HepG2 (cell line): ENCODE results near the gene PTPN22. TPM values are rescaled to one million over a fixed set of nuclear protein-coding genes. Genes with fewer than 3 reads are reported as not detected.

Experiments used
- ATAC-seq: fragments of 200-7000 bp; cut with Tn5 transposase; 3 replicates; pipeline ENCODE4 v1.9.1; 2020; ENCODE audit warnings: mild to moderate bottlenecking, moderate library complexity
- BruUV-seq: library from RNA; stranded (reverse); fragments of 400-500 nt; replicated peaks from 2 replicates; lab custom pipeline; 2021; lab: Mats Ljungman, UMichigan
- CTCF ChIA-PET: fragments of 300-600 bp; formaldehyde crosslinking; extraction: SDS; loops from one replicate; lab custom pipeline; 2021; ENCODE audit warnings: low total read pairs, inconsistent platforms, low intra/inter-chr PET ratio; lab: Yijun Ruan, JAX
- POLR2A ChIA-PET: fragments of 350-600 bp; sonication (Branson Sonifier 250); formaldehyde crosslinking; loops from one replicate; lab custom pipeline; 2020; ENCODE audit warnings: antibody characterized with exemption, inconsistent platforms; lab: Yijun Ruan, JAX
- DNase-seq: peaks from one replicate; pipeline ENCODE4 v3.0.0-alpha.2; 2015; ENCODE audit warnings: low spot score
- FAIRE-seq: peaks from 3 replicates; lab custom pipeline; 2011; peaks lifted over from hg19 to GRCh38; lab: Jason Lieb, UNC
- H2AFZ ChIP-seq: one replicate; pipeline ENCODE4 v1.6.1; 2011; ENCODE audit warnings: low read length, inconsistent platforms
- H3K27ac ChIP-seq: fragments of 300-600 bp; 3 replicates; pipeline ENCODE4 v1.8.0; 2011; ENCODE audit warnings: mixed run types, mild to moderate bottlenecking, mixed read lengths, low read length, inconsistent platforms; ENCODE audit not compliant: insufficient read depth; ENCODE audit errors: extremely low read length
- H3K27me3 ChIP-seq, 2 experiments: fragments of 200-600 bp in 1 of 2; 2 replicates in 1 of 2; 3 replicates in 1 of 2; pipeline versions ENCODE4 v1.6.0 to v1.8.0; 2011; ENCODE audit warnings: low read length in 2 of 2, mild to moderate bottlenecking in 2 of 2, moderate library complexity in 2 of 2, inconsistent platforms in 1 of 2; ENCODE audit not compliant: insufficient read depth in 2 of 2, control insufficient read depth in 1 of 2
- H3K36me3 ChIP-seq, 2 experiments: fragments of 200-600 bp in 1 of 2; replicated peaks in 1 of 2; 2 replicates in 1 of 2; 3 replicates in 1 of 2; pipeline versions ENCODE4 v1.5.1 to v1.8.0; 2011; ENCODE audit warnings: low read length in 2 of 2, inconsistent platforms in 1 of 2; ENCODE audit not compliant: insufficient read depth in 2 of 2, control insufficient read depth in 1 of 2
- H3K4me1 ChIP-seq: 2 replicates; pipeline ENCODE4 v1.5.1; 2012; ENCODE audit warnings: low read length, inconsistent platforms; ENCODE audit not compliant: insufficient read depth
- H3K4me2 ChIP-seq: 2 replicates; pipeline ENCODE4 v1.6.0; 2011; ENCODE audit warnings: low read depth, low read length, inconsistent platforms
- H3K4me3 ChIP-seq, 3 experiments: fragments of 200-600 bp in 1 of 3; sonication (generic), shearing (Covaris generic) in 1 of 3; replicated peaks in 1 of 3; 2 replicates each; pipeline ENCODE4 v1.5.1; 2011 to 2016; ENCODE audit warnings: low read length in 3 of 3, inconsistent platforms in 2 of 3, low read depth in 2 of 3, mild to moderate bottlenecking in 2 of 3, control low read depth in 1 of 3, mixed read lengths in 1 of 3; ENCODE audit not compliant: insufficient read depth in 1 of 3
- H3K79me2 ChIP-seq: one replicate; pipeline ENCODE4 v1.6.1; 2011; ENCODE audit warnings: low read length, inconsistent platforms; ENCODE audit not compliant: insufficient read depth
- H3K9ac ChIP-seq: 2 replicates; pipeline ENCODE4 v1.6.0; 2011; ENCODE audit warnings: mild to moderate bottlenecking, low read depth, low read length, inconsistent platforms; ENCODE audit not compliant: insufficient read depth
- H3K9me3 ChIP-seq: 2 replicates; pipeline ENCODE4 v1.5.1; 2012; ENCODE audit warnings: mild to moderate bottlenecking, low read length
- H4K20me1 ChIP-seq: 2 replicates; pipeline ENCODE4 v1.6.0; 2011; ENCODE audit warnings: inconsistent platforms, mild to moderate bottlenecking, low read length, moderate library complexity; ENCODE audit not compliant: insufficient read depth
- CREB1 ChIP-seq, 2 experiments: fragments of 450-650 bp in 1 of 2; IDR thresholded peaks; 2 replicates each; pipeline ENCODE4 v1.6.1; 2016 to 2017; ENCODE audit warnings: control low read depth in 1 of 2, mild to moderate bottlenecking in 1 of 2, missing compliant biosample characterization in 1 of 2, missing genetic modification characterization in 1 of 2
- IRF2 ChIP-seq: IDR thresholded peaks from 2 replicates; pipeline ENCODE4 v1.6.1; 2018; ENCODE audit warnings: missing genetic modification reagents, missing compliant biosample characterization
- MAZ ChIP-seq, 2 experiments: sonication (generic) in 1 of 2; formaldehyde crosslinking in 1 of 2; IDR thresholded peaks; 2 replicates each; pipeline versions ENCODE4 v1.5.0 to v1.6.1; 2012 to 2020; ENCODE audit warnings: low read depth in 2 of 2, mild to moderate bottlenecking in 2 of 2, borderline replicate concordance in 1 of 2, improper control_type of control experiment in 1 of 2, low read length in 1 of 2, missing genetic modification reagents in 1 of 2, moderate library complexity in 1 of 2
- MLLT10 ChIP-seq: sonication (generic); formaldehyde crosslinking; IDR thresholded peaks from 2 replicates; pipeline ENCODE4 v1.4.0; 2020; ENCODE audit warnings: missing genetic modification reagents
- PAX8 ChIP-seq: sonication (generic); formaldehyde crosslinking; IDR thresholded peaks from 2 replicates; pipeline ENCODE4 v1.8.0; 2022; ENCODE audit warnings: mild to moderate bottlenecking, missing genetic modification reagents, borderline replicate concordance
- PRPF4 ChIP-seq: fragments of 200-400 bp; formaldehyde crosslinking; IDR thresholded peaks from 2 replicates; pipeline ENCODE4 v1.6.1; 2016; ENCODE audit warnings: low read length, low read depth; ENCODE audit not compliant: poor library complexity, severe bottlenecking
- RCOR2 ChIP-seq: IDR thresholded peaks from 2 replicates; pipeline ENCODE4 v1.6.1; 2016; ENCODE audit warnings: missing biosample characterization, missing genetic modification reagents
- ZFP36L2 ChIP-seq: sonication (generic); formaldehyde crosslinking; IDR thresholded peaks from 2 replicates; pipeline ENCODE4 v1.4.0; 2020; ENCODE audit warnings: missing genetic modification reagents
- ZNF274 ChIP-seq: sonication (generic); formaldehyde crosslinking; IDR thresholded peaks from 2 replicates; pipeline ENCODE4 v1.5.1; 2020; ENCODE audit warnings: mild to moderate bottlenecking, missing genetic modification reagents
- ZNF790 ChIP-seq: sonication (generic); formaldehyde crosslinking; IDR thresholded peaks from 2 replicates; pipeline ENCODE4 v1.8.0; 2022; ENCODE audit warnings: missing genetic modification reagents, mild to moderate bottlenecking, borderline replicate concordance
- WGBS: methylation state at CpG from one replicate; pipeline ENCODE4 v1.1.6; 2017; ENCODE audit warnings: low lambda C conversion rate; 5-methylcytosine and 5-hydroxymethylcytosine counted together
- in situ Hi-C: cut with HindIII; loops from 2 replicates; pipeline ENCODE4 v1.10.0; 2017; ENCODE audit warnings: low pct_unique_long_range_greater_than_20kb; ENCODE audit not compliant: extremely low pct_ligation_motif_present
- intact Hi-C: fragments of 100-400 bp; cut with micrococcal nuclease; formaldehyde crosslinking; loops from one replicate; pipeline ENCODE4 v1.10.0; 2022; ENCODE audit not compliant: unreplicated experiment
- polyA plus RNA-seq, 8 experiments: library from polyadenylated mRNA; depleted of rRNA in 3 of 8; stranded (reverse) in 7 of 8; unstranded in 1 of 8; fragments of >200 nt; fragmentation: Illumina TruSeq in 4 of 8; extraction: Trizol in 4 of 8; gene quantifications; 2 replicates each; pipeline versions ENCODE4 v1.2.1 to v1.2.3, GENCODE V29; 2011 to 2016; ENCODE audit warnings: low read depth in 4 of 8, missing spikeins in 1 of 8, mixed read lengths in 1 of 8; ENCODE audit not compliant: insufficient read depth in 1 of 8
- total RNA-seq, 5 experiments: library from RNA; depleted of rRNA; stranded (reverse); fragments of >200 nt; fragmentation: Illumina TruSeq; extraction: Trizol; gene quantifications; 2 replicates each; pipeline ENCODE4 v1.2.3, GENCODE V29; 2016; ENCODE audit warnings: low read depth in 1 of 5
- TF ChIP-seq, protein P1 (sequence below): IDR thresholded peaks from 2 replicates; pipeline ENCODE4 v1.6.1; 2016; ENCODE audit warnings: control low read depth
- TF ChIP-seq, protein P2 (sequence below): IDR thresholded peaks from 2 replicates; pipeline ENCODE4 v1.6.1; 2016; ENCODE audit warnings: low read depth, borderline replicate concordance

PTPN22 gene
- total and polyA plus RNA-seq, 2 of the 13 experiments (the other 11 are each of a cell fraction or from before 2014, with no cell fraction given): not detected

GRCh38 chr1:113782406-113782805, 89.1 kb downstream of the PTPN22 start:
- ATAC-seq (no peak), FAIRE-seq (no peak), DNase-seq (no peak)
- 0 out of 5 replicates have a peak, but pooled peaks cover 0 to 4% of the 10 kb centered on the region in 2 experiments for H3K36me3 ChIP-seq
- H3K27me3 ChIP-seq: no peaks in the 10 kb centered on the region
- H3K27ac ChIP-seq: no peak overlapping the region
- in situ Hi-C loops: no loop called here
- ChIA-PET POLR2A (no interaction called here), CTCF (no interaction called here)
- 85% methylated on average over 2 of the region's 2 CpGs for WGBS
- H3K4me3 ChIP-seq: no peak overlapping the region
- H3K4me1 ChIP-seq: peaks cover 22% of the 10 kb centered on the region
- no peak overlapping the region for H2AFZ ChIP-seq
- peaks cover 4% of the 10 kb centered on the region; the same call in 1 of the 2 replicates for H4K20me1 ChIP-seq
- no peaks in the 10 kb centered on the region for H3K9me3 ChIP-seq
- intact Hi-C loops: no loop called here
- H3K79me2 ChIP-seq: peaks cover 62% of the 10 kb centered on the region
- BruUV-seq: no TSS peak
- no peak overlapping the region for H3K9ac ChIP-seq
- TF ChIP-seq IRF2 (CRISPR knock-in tag) (no peak), MLLT10 (no peak)
- TF ChIP-seq, protein P1, sequence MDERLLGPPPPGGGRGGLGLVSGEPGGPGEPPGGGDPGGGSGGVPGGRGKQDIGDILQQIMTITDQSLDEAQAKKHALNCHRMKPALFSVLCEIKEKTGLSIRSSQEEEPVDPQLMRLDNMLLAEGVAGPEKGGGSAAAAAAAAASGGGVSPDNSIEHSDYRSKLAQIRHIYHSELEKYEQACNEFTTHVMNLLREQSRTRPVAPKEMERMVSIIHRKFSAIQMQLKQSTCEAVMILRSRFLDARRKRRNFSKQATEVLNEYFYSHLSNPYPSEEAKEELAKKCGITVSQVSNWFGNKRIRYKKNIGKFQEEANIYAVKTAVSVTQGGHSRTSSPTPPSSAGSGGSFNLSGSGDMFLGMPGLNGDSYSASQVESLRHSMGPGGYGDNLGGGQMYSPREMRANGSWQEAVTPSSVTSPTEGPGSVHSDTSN (CRISPR knock-in tag): no peak
- H3K4me2 ChIP-seq: no peak overlapping the region

GRCh38 chr1:113780374-113781146, 91.0 kb downstream of the PTPN22 start:
- TF ChIP-seq ZNF790 (CRISPR knock-in tag) (no peak), CREB1 (IDR thresholded peaks at IDR 0.05) (no peak), CREB1 (CRISPR knock-in tag; IDR thresholded peaks at IDR 0.05) (no peak), PRPF4 (no peak), ZNF274 (CRISPR knock-in tag) (no peak), MAZ (IDR thresholded peaks at IDR 0.05; ENCODE audit: borderline replicate concordance, low read depth, low read length) (no peak), MAZ (CRISPR knock-in tag; IDR thresholded peaks at IDR 0.05; ENCODE audit: low read depth) (no peak), ZFP36L2 (CRISPR knock-in tag) (no peak), RCOR2 (no peak), PAX8 (no peak)
- TF ChIP-seq, protein P2, sequence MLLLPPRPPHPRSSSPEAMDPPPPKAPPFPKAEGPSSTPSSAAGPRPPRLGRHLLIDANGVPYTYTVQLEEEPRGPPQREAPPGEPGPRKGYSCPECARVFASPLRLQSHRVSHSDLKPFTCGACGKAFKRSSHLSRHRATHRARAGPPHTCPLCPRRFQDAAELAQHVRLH (CRISPR knock-in tag): no peak
- TF ChIP-seq, all 625 proteins: peak for 0
- in situ Hi-C loops (no loop called here), intact Hi-C loops (no loop called here)
- no peak overlapping the region for H3K9ac ChIP-seq
- no TSS peak for BruUV-seq
- POLR2A ChIA-PET: no interaction called here
- H3K27ac ChIP-seq: no peak overlapping the region
- H3K79me2 ChIP-seq: peaks cover 60% of the 10 kb centered on the region
- DNase-seq (no peak), ATAC-seq (no peak), FAIRE-seq (no peak)
- WGBS: 94% methylated on average over 5 of the region's 5 CpGs
- CTCF ChIA-PET: no interaction called here
- no peak overlapping the region for H3K4me2 ChIP-seq
- H3K27me3 ChIP-seq: no peaks in the 10 kb centered on the region
- no peaks in the 10 kb centered on the region for H3K9me3 ChIP-seq
- H3K4me3 ChIP-seq: no peak overlapping the region
- H3K36me3 ChIP-seq: peaks cover 5 to 20% of the 10 kb centered on the region in 2 experiments; a peak in 4 of 5 replicates
- no peak overlapping the region for H2AFZ ChIP-seq
- H4K20me1 ChIP-seq: no peaks in the 10 kb centered on the region; the same call in 1 of the 2 replicates
- H3K4me1 ChIP-seq: peaks cover 3% of the 10 kb centered on the region
